ENCODE results near the gene SRGAP2B.
"Not testable (repeated sequence)": the region's sequence is repeated elsewhere in the genome, so short reads cannot be mapped to it uniquely, and the experiment has no call there.

Gene SRGAP2B

GRCh38 chr1:144992915-144993314 lies 102.2 kb downstream of the SRGAP2B start:
- peak; percentile 26 for DNase-seq

GRCh38 chr1:144990611-144991010 lies 104.5 kb downstream of the SRGAP2B start:
- DNase-seq, result not testable (repeated sequence)

DNA sequence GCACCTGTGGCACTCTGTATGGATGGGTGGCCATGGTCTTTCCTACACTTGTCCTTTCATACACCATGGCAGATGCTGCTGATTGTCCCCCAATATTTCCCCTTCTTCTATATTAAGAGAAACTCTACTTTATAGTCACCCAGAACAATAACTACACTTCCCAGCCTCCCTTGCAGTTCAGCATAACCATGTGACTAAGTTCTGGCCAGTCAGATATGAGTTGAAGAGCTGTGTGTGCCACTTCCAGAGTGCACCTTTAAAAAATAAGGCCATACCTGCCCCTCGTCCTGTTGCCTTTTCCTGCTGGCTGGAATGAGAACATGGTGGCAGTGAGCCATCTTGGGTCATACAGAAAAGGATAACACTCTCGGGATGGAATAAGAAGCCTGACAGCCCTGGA lies 108.0 kb downstream of the SRGAP2B start:
- DNase-seq, result not testable (repeated sequence)

DNA sequence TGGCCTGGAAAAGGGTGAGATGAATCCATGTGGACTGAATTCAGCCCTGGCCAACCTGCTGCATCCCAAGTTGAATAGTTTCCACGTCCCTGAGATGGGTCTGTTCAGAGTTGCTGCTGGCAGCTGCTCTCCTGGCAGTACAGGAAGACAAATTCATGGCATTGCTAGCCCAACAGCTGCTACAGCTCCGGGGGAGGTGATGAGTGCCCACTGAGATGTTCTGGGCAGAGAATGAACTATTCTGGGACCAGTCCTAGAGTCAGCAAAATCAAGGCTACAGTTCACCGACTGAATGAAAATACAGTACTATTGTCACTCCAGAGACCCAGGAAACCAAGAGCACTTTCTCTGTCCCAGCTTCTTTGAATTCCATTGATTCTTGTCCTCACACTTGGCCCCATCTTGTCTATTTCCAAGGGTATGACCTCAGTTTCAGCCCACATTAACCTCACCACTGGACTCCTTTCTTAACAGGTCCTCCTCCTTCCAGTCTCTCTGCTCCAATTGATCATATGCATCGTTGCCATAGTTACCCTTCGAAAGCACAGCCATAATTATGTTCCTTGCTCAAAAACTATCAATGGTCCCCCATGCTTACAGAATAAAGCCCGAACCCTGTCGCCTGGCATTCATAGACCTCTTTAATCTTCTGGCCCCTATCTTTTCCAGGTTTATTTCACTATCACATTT lies 108.8 kb downstream of the SRGAP2B start:
- DNase-seq, result not testable (repeated sequence)

DNA sequence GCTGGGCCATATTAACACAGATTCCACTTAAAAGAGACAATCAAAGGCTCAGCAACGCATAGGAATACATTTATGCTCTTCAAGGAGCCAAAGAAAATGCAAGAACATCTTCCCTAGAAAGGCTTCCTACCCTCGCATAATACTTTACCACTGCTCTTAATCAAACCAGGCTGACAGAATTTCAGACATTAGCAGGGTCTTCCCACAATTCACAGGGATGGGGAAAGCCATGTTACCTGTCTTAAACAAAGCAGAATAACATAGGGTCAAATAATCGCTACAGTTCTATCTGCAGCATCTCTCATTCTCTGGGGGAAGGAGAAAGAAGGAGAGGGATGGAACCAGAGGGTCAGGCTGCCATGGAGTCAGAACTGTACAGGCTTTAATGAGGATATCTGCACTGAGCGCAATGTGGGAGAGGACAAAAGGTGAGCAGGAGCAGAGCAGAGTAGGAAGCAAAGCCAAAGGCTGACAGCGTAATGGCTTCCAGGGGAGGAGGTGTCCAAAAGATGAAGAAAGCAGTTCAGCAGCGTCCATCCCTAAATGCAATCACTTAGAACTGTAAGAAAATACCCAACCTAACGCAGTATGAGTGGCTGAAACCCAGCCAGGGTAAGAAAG lies 109.5 kb downstream of the SRGAP2B start:
- DNase-seq, result not testable (repeated sequence)

- not testable (repeated sequence) for DNase-seq
Observed at GRCh38 chr1:144982802-144983525, 112.2 kb downstream of the SRGAP2B start.

DNA sequence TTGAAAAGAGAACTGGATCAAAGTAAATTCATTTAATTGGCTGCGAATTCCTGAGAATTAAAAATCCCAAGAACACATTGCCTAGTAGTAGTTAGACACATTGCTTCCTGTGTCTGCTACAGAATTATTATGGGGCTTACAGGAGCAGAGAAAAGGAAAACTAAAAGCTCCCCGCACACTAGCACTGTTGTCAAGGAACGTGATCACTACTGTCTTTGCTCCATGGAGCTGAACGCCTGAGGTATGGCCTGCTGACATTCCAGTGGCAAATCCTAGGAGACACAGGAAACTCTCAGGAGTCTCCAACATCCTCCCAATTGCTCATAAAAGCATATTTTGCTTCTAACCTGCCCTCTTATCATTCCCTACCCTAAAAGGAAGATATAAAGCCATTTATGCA lies 114.0 kb downstream of the SRGAP2B start:
- DNase-seq, result not testable (repeated sequence)

- DNase-seq, result not testable (repeated sequence)
Observed at GRCh38 chr1:144979960-144980595, 115.0 kb downstream of the SRGAP2B start.

DNA sequence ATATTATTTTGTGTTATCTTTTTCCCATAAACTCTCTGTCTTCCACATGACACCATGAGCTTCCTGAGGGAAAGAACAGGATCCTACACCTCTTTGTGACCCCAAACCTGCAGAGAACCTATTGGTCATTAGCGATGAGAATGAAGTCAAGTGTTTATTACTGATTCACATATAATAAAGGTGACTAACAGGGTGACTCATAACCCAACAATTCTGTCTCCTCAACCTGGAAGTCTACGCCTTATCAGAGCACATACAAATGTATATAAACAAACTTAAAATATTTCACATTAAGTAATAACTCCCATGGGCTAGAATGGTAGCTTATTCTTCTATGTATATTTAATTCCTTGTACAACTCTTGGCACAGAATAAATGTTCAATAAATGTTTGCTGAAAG lies 117.3 kb downstream of the SRGAP2B start:
- DNase-seq, result not testable (repeated sequence)

DNA sequence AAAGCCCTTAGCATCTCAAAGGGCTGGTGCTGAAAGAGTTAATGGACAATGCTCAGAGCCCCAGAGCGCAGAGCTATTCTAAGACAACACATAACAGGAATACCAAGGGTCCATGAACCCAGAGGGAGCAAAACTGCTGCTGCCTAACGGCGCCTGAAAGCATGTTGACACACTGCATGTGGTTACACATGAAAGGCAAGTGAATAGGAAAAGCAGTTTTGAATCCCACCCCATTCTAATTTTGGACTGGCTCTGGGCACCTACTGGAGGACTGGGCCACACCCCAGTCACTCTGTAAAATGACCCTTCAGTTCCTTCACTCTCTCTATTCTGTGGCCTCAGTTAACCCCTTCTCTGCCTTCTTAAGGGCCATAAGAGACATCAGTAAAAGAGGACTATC lies 123.2 kb downstream of the SRGAP2B start:
- not testable (repeated sequence) for DNase-seq

GRCh38 chr1:144966488-144966887 lies 128.6 kb downstream of the SRGAP2B start:
- DNase-seq, result not testable (repeated sequence)

DNA sequence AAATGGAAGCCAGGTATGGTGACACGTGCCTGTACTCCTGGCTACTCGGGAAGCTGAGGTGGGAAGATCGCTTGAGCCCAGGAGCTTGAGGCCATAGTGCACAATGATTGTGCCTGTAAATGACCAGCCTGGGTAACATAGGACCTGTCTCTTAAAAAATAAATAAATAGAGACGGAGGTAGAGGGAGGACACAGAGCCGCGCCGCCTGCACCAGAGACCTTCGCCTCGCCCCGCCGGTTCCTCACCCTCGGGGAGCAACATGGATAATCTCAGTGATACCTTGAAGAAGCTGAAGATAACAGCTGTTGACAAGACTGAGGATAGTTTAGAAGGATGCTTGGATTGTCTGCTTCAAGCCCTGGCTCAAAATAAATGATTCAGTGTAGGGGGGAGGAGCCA lies 130.4 kb downstream of the SRGAP2B start:
- DNase-seq, result not testable (repeated sequence)

DNA sequence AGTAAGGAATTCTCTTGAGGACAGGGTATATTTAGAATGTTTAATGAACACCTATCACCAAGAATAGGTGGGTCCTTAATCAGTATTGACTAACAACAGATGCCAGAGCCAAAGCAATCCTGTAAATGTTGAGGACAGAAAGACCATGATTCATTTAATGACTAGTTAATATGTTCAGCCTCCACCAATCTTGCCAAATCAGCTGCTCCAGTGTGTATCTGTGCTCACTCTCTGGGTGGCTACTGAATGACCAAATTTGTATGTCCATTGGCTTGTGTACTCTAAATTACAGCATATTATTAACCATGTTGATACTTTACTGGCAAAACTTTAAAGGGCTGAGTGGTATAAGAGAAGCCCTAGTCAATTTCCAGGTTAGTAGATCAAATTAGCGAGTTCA lies 130.9 kb downstream of the SRGAP2B start:
- DNase-seq, result not testable (repeated sequence)

DNA sequence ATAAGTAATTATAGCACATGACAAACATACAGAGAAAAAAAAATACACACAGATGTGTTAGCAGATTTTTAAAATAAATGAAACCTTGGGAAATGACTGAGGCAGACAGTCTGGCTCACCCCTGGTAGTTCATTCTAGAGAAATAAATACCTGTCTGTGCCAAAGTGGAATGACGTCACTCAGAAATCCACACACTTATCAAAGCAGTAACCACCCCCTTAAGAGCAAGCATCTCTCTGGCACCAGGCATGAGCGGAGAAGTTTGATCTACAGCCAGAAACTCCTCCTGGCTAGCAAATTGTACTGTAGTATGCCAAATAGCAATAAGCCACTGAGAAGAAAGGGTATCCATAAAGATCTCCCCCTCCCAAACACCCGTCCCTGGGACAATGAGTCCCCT lies 131.6 kb downstream of the SRGAP2B start:
- not testable (repeated sequence) for DNase-seq

GRCh38 chr1:144961604-144962583 lies 133.2 kb downstream of the SRGAP2B start:
- not testable (repeated sequence) for DNase-seq

DNA sequence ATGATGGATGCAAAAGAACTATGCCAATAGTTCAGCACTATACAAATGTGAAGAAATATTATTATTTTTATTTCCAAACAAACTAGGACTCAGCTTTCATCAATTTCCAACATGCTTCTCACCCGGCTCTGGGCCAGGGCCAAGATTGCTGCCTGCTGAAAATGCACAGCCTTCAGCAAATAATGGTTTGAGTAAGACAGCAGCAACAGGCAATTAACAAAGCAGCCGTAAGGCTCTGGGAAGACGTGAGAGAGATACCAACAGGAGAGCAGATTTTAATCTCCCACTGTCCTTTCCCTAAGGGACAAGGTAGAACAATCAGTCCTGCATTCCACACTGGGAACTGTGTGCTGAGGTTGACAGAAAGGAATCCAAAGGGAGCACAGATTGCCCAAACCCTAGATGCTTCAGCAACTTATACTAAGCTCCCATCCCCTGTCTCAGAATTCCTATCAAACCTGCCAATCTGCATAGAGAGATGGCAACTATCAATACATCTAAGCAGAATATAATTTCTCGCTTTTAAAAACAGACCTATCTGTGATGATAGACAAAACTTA lies 134.1 kb downstream of the SRGAP2B start:
- not testable (repeated sequence) for DNase-seq

GRCh38 chr1:144948390-144948789 lies 146.7 kb downstream of the SRGAP2B start:
- DNase-seq, result not testable (repeated sequence)

DNA sequence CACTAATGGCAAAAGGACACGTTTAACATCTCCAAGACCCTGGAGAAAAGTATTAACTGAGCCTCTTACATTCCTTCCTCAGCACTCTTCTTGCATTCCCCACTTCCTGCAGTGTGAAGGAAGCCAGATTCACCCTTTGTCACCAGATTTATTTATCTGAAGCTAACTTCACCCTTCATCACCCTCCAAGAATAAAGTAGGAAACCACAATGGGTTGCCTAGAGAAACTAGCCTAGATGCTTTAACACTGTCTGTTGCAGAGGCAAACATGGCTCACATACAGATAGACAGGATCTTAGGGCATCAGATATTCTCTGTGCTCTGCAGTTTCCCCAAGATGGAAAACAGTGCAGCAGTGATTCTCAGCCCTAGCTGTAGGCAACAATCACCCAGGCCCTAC lies 147.6 kb downstream of the SRGAP2B start:
- not testable (repeated sequence) for DNase-seq

- DNase-seq, result not testable (repeated sequence)
Observed at GRCh38 chr1:144946525-144947480, 148.3 kb downstream of the SRGAP2B start.

- DNase-seq, result peak; percentile 22
Observed at GRCh38 chr1:144941710-144942109, 153.4 kb downstream of the SRGAP2B start.
